ENCODE measurements around the gene FNDC3B.

Gene FNDC3B

DNA sequence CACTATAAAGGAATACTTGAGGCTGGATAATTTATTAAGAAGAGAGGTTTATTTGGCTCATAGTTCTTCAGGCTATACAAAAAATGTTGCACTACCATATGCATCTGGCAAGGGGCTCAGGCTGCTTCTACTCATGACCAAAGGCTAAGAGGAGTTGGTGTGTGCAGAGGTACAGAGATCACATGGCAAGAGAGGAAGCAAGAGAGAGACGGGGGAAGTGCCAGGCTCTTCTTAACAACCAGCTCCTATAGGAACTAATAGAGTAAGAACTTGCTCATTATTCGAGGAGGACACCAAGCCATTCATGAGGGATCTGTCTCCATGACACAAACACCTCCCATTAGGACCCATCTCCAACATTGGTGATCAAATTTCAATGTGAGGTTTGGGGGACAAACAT is 6.0 kb upstream of the FNDC3B start:
- Histone ChIP-seq H3K4me3 (ENCODE audit: low read length) (no peak overlapping the region), H3K9me3 (replicated peaks; ENCODE audit: insufficient read depth, low read length) (no peaks in the 10 kb centered on the region), H2AFZ (ENCODE audit: low read length) (no peak overlapping the region), H4K20me1 (ENCODE audit: insufficient read depth, low read length) (no peaks in the 10 kb centered on the region), H3K9me2 (replicated peaks; ENCODE audit: insufficient read depth, low read length) (no peaks in the 10 kb centered on the region), H3F3A (ENCODE audit: insufficient read depth, low read length) (peaks cover 4% of the 10 kb centered on the region; the same call in 1 of the 2 replicates), H3K27me3 (replicated peaks; ENCODE audit: insufficient read depth, low read length) (no peaks in the 10 kb centered on the region), H3K36me3 (replicated peaks; ENCODE audit: insufficient read depth, low read length) (no peaks in the 10 kb centered on the region), H3K4me2 (ENCODE audit: low read depth, low read length) (no peak overlapping the region), H3K4me1 (ENCODE audit: low read length) (peaks cover 22% of the 10 kb centered on the region), H3K79me2 (ENCODE audit: low read length) (0 out of 2 replicates have a peak, but pooled peaks cover under 1% of the 10 kb centered on the region), H3K27ac (ENCODE audit: low read length) (no peak overlapping the region), H3K9ac (ENCODE audit: low read length) (no peak overlapping the region)
- no peak for DNase-seq
- no peak for TF ChIP-seq EZH2phosphoT487 (IDR thresholded peaks at IDR 0.05; ENCODE audit: low read length)
- TF ChIP-seq, protein P1, sequence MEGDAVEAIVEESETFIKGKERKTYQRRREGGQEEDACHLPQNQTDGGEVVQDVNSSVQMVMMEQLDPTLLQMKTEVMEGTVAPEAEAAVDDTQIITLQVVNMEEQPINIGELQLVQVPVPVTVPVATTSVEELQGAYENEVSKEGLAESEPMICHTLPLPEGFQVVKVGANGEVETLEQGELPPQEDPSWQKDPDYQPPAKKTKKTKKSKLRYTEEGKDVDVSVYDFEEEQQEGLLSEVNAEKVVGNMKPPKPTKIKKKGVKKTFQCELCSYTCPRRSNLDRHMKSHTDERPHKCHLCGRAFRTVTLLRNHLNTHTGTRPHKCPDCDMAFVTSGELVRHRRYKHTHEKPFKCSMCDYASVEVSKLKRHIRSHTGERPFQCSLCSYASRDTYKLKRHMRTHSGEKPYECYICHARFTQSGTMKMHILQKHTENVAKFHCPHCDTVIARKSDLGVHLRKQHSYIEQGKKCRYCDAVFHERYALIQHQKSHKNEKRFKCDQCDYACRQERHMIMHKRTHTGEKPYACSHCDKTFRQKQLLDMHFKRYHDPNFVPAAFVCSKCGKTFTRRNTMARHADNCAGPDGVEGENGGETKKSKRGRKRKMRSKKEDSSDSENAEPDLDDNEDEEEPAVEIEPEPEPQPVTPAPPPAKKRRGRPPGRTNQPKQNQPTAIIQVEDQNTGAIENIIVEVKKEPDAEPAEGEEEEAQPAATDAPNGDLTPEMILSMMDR (IDR thresholded peaks at IDR 0.05; ENCODE audit: low read length) = no peak
- TF ChIP-seq EZH2 (optimal IDR thresholded peaks at IDR 0.05; ENCODE audit: low read depth, low read length) = no peak

GRCh38 chr3:172034786-172035685 is 4.3 kb upstream of the FNDC3B start:
- peak; percentile 64 for DNase-seq
- Histone ChIP-seq H3K9ac (ENCODE audit: low read length) (no peak overlapping the region), H3K79me2 (ENCODE audit: low read length) (peaks cover 15% of the 10 kb centered on the region), H3K4me2 (ENCODE audit: low read depth, low read length) (peak overlapping the region; percentile 26; the same call in 1 of the 2 replicates), H3K4me3 (ENCODE audit: low read length) (no peak overlapping the region), H3K36me3 (replicated peaks; ENCODE audit: insufficient read depth, low read length) (no peaks in the 10 kb centered on the region), H3K27ac (ENCODE audit: low read length) (peak overlapping the region; percentile 38; the same call in 1 of the 2 replicates), H3K4me1 (ENCODE audit: low read length) (peaks cover 28% of the 10 kb centered on the region), H3K9me3 (replicated peaks; ENCODE audit: insufficient read depth, low read length) (no peaks in the 10 kb centered on the region), H2AFZ (ENCODE audit: low read length) (0 out of 2 replicates have a peak overlapping the region, but pooled peaks have one; percentile 1), H4K20me1 (ENCODE audit: insufficient read depth, low read length) (no peaks in the 10 kb centered on the region), H3F3A (ENCODE audit: insufficient read depth, low read length) (peaks cover 4% of the 10 kb centered on the region; the same call in 1 of the 2 replicates), H3K27me3 (replicated peaks; ENCODE audit: insufficient read depth, low read length) (no peaks in the 10 kb centered on the region), H3K9me2 (replicated peaks; ENCODE audit: insufficient read depth, low read length) (no peaks in the 10 kb centered on the region)
- TF ChIP-seq, protein P1 (IDR thresholded peaks at IDR 0.05; ENCODE audit: low read length) = peak; percentile 76
- no peak for TF ChIP-seq EZH2phosphoT487 (IDR thresholded peaks at IDR 0.05; ENCODE audit: low read length)

DNA sequence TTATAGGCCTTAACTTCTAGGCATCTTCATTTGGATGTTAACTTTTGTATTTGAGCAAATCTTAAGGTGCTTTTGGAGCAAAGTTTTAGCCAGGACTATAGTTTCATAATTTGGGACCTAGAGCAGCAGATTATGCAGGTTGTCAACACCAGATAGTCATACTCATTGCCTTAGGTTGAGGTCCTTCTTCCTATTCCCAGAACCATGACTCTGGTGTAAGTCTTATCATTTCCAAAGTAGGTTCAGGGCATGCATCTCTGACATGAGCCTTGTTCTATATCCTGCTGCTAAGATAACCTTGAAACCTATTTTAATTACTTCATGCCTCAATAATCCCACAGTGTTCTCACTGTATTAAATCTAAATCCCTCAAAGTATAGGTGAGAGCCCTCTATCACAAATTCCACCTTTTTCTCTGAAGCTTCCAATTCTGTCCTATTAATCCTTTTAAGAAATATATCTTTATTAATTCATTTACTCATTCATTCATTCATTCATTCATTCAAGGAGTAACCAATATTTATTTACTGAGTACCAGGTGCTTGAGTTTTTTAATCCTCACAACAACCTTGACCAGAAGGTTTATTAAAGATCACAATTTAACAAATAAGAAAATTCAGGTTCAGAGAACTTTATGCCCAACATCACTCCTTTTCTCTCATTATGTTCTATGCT is 2.7 kb upstream of the FNDC3B start:
- H3K9me3 ChIP-seq (replicated peaks; ENCODE audit: insufficient read depth, low read length) = no peaks in the 10 kb centered on the region
- no peaks in the 10 kb centered on the region for H3K27me3 ChIP-seq (replicated peaks; ENCODE audit: insufficient read depth, low read length)
- H3F3A ChIP-seq (ENCODE audit: insufficient read depth, low read length) = peaks cover 8% of the 10 kb centered on the region; the same call in 1 of the 2 replicates
- H3K9ac ChIP-seq (ENCODE audit: low read length) = 0 out of 2 replicates have a peak overlapping the region, but pooled peaks have one; percentile 7
- H3K36me3 ChIP-seq (replicated peaks; ENCODE audit: insufficient read depth, low read length) = no peaks in the 10 kb centered on the region; the same call in 1 of the 2 replicates
- H3K9me2 ChIP-seq (replicated peaks; ENCODE audit: insufficient read depth, low read length) = no peaks in the 10 kb centered on the region
- H4K20me1 ChIP-seq (ENCODE audit: insufficient read depth, low read length) = no peaks in the 10 kb centered on the region
- DNase-seq = no peak
- TF ChIP-seq EZH2phosphoT487 (IDR thresholded peaks at IDR 0.05; ENCODE audit: low read length) (no peak), EZH2 (optimal IDR thresholded peaks at IDR 0.05; ENCODE audit: low read depth, low read length) (no peak)
- TF ChIP-seq, protein P1 (IDR thresholded peaks at IDR 0.05; ENCODE audit: low read length) = no peak
- H2AFZ ChIP-seq (ENCODE audit: low read length) = no peak overlapping the region
- H3K4me2 ChIP-seq (ENCODE audit: low read depth, low read length) = peak overlapping the region; percentile 26; the same call in 1 of the 2 replicates
- H3K4me1 ChIP-seq (ENCODE audit: low read length) = peaks cover 33% of the 10 kb centered on the region
- peak overlapping the region; percentile 38; the same call in 1 of the 2 replicates for H3K27ac ChIP-seq (ENCODE audit: low read length)
- no peak overlapping the region for H3K4me3 ChIP-seq (ENCODE audit: low read length)
- peaks cover 31% of the 10 kb centered on the region for H3K79me2 ChIP-seq (ENCODE audit: low read length)
